B cell (primary cell): ENCODE data around the gene GRID1.

ENCODE experiments used
- CTCF ChIP-seq: fragments of 200-600 bp; IDR thresholded peaks from one replicate; pipeline ENCODE4 v1.8.0; 2022; ENCODE audit warnings: antibody characterized with exemption, mild to moderate bottlenecking
- EZH2 ChIP-seq: IDR thresholded peaks from 2 replicates; pipeline ENCODE4 v1.6.1; 2012; ENCODE audit warnings: borderline replicate concordance, low read depth, mild to moderate bottlenecking, moderate library complexity, low read length; ENCODE audit not compliant: insufficient read depth, poor library complexity, severe bottlenecking

- TF ChIP-seq EZH2 (no peak), CTCF (no peak)
Measured at GRCh38 chr10:86066696-86067095, 299.9 kb downstream of the GRID1 start.
